Liver (tissue), 3 donors: ENCODE measurements around the gene CDK5R1.

Experiments
- GABPA ChIP-seq, 2 donors: IDR thresholded peaks in 1 of 2; conservative IDR thresholded peaks in 1 of 2; 2 replicates each; pipeline ENCODE4 v1.6.1; 2016; ENCODE audit warnings: antibody characterized with exemption in 2 of 2, mild to moderate bottlenecking in 1 of 2, moderate library complexity in 1 of 2
- JUND ChIP-seq, 2 donors: IDR thresholded peaks; 2 replicates each; pipeline ENCODE4 v1.6.1; 2016; ENCODE audit warnings: antibody characterized with exemption in 2 of 2
- SP1 ChIP-seq: IDR thresholded peaks from 2 replicates; pipeline ENCODE4 v1.6.1; 2018; ENCODE audit warnings: antibody characterized with exemption, mild to moderate bottlenecking
- TAF1 ChIP-seq: conservative IDR thresholded peaks from 2 replicates; pipeline ENCODE4 v1.6.1; 2016; ENCODE audit warnings: antibody characterized with exemption, mild to moderate bottlenecking
- YY1 ChIP-seq: IDR thresholded peaks from 2 replicates; pipeline ENCODE4 v1.6.1; 2016; ENCODE audit warnings: antibody characterized with exemption, mild to moderate bottlenecking
- TF ChIP-seq, protein P1 (sequence below): fragments of 150-350 bp; IDR thresholded peaks from 2 replicates; pipeline ENCODE4 v1.5.1; 2017; ENCODE audit warnings: improper control_type of control experiment, low read depth, low read length; ENCODE audit not compliant: missing input control
- TF ChIP-seq, protein P2 (sequence below): IDR thresholded peaks from 2 replicates; pipeline ENCODE4 v1.6.1; 2016; ENCODE audit warnings: antibody characterized with exemption
- TF ChIP-seq, protein P3 (sequence below): IDR thresholded peaks from 2 replicates; pipeline ENCODE4 v1.6.1; 2016; ENCODE audit warnings: antibody characterized with exemption, mild to moderate bottlenecking
- TF ChIP-seq, protein P4 (sequence below): IDR thresholded peaks from 2 replicates; pipeline ENCODE4 v1.6.1; 2016; ENCODE audit warnings: antibody characterized with exemption
- TF ChIP-seq, protein P5 (sequence below): IDR thresholded peaks from 2 replicates; pipeline ENCODE4 v1.6.1; 2016; ENCODE audit warnings: antibody characterized with exemption
- donor health status: healthy.
- donor health status: healthy.

DNA sequence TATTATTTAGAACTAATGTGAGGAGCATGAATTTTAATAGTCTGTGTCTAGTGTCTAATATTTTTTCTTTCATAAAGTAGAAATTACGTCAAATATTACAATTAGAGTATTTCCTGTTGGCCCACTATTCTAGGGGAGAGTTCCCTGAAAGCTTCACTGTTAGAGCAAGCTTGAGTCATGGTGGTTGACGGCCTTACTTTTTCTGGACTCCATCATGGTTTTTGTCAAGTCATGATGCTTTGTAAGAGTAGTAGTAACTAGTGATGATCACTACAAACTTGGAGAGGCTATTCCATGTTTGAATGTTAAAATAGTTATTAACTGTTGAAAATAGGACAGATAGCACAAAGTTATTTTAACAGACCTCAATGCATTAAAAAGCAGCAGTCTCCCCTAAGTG lies 40.8 kb upstream of the CDK5R1 start:
- TF ChIP-seq, protein P1, sequence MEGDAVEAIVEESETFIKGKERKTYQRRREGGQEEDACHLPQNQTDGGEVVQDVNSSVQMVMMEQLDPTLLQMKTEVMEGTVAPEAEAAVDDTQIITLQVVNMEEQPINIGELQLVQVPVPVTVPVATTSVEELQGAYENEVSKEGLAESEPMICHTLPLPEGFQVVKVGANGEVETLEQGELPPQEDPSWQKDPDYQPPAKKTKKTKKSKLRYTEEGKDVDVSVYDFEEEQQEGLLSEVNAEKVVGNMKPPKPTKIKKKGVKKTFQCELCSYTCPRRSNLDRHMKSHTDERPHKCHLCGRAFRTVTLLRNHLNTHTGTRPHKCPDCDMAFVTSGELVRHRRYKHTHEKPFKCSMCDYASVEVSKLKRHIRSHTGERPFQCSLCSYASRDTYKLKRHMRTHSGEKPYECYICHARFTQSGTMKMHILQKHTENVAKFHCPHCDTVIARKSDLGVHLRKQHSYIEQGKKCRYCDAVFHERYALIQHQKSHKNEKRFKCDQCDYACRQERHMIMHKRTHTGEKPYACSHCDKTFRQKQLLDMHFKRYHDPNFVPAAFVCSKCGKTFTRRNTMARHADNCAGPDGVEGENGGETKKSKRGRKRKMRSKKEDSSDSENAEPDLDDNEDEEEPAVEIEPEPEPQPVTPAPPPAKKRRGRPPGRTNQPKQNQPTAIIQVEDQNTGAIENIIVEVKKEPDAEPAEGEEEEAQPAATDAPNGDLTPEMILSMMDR, result no peak
- TF ChIP-seq, protein P2, sequence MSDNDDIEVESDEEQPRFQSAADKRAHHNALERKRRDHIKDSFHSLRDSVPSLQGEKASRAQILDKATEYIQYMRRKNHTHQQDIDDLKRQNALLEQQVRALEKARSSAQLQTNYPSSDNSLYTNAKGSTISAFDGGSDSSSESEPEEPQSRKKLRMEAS, result no peak
- TF ChIP-seq YY1 (no peak), TAF1 (no peak), SP1 (no peak), JUND (IDR thresholded peaks at IDR 0.05) (no peak), GABPA (IDR thresholded peaks at IDR 0.05 in 1 of 2, conservative IDR thresholded peaks at IDR 0.05 in 1 of 2) (no peak)
- TF ChIP-seq, protein P3, sequence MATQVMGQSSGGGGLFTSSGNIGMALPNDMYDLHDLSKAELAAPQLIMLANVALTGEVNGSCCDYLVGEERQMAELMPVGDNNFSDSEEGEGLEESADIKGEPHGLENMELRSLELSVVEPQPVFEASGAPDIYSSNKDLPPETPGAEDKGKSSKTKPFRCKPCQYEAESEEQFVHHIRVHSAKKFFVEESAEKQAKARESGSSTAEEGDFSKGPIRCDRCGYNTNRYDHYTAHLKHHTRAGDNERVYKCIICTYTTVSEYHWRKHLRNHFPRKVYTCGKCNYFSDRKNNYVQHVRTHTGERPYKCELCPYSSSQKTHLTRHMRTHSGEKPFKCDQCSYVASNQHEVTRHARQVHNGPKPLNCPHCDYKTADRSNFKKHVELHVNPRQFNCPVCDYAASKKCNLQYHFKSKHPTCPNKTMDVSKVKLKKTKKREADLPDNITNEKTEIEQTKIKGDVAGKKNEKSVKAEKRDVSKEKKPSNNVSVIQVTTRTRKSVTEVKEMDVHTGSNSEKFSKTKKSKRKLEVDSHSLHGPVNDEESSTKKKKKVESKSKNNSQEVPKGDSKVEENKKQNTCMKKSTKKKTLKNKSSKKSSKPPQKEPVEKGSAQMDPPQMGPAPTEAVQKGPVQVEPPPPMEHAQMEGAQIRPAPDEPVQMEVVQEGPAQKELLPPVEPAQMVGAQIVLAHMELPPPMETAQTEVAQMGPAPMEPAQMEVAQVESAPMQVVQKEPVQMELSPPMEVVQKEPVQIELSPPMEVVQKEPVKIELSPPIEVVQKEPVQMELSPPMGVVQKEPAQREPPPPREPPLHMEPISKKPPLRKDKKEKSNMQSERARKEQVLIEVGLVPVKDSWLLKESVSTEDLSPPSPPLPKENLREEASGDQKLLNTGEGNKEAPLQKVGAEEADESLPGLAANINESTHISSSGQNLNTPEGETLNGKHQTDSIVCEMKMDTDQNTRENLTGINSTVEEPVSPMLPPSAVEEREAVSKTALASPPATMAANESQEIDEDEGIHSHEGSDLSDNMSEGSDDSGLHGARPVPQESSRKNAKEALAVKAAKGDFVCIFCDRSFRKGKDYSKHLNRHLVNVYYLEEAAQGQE, result no peak
- TF ChIP-seq, protein P4, sequence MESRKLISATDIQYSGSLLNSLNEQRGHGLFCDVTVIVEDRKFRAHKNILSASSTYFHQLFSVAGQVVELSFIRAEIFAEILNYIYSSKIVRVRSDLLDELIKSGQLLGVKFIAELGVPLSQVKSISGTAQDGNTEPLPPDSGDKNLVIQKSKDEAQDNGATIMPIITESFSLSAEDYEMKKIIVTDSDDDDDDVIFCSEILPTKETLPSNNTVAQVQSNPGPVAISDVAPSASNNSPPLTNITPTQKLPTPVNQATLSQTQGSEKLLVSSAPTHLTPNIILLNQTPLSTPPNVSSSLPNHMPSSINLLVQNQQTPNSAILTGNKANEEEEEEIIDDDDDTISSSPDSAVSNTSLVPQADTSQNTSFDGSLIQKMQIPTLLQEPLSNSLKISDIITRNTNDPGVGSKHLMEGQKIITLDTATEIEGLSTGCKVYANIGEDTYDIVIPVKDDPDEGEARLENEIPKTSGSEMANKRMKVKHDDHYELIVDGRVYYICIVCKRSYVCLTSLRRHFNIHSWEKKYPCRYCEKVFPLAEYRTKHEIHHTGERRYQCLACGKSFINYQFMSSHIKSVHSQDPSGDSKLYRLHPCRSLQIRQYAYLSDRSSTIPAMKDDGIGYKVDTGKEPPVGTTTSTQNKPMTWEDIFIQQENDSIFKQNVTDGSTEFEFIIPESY, result no peak
- TF ChIP-seq, protein P5, sequence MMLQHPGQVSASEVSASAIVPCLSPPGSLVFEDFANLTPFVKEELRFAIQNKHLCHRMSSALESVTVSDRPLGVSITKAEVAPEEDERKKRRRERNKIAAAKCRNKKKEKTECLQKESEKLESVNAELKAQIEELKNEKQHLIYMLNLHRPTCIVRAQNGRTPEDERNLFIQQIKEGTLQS, result no peak
